NT2/D1 (cell line): ENCODE measurements around the gene TSPEAR.
"Not testable (repeated sequence)": the region's sequence is repeated elsewhere in the genome, so short reads cannot be mapped to it uniquely, and the experiment has no call there.

Source experiments
- DNase-seq: peaks from one replicate; pipeline ENCODE4 v3.0.0-alpha.2; 2011; ENCODE audit warnings: low read depth, low spot score
- H3K27me3 ChIP-seq: 2 replicates; pipeline ENCODE4 v1.6.0; 2011; ENCODE audit warnings: mild to moderate bottlenecking; ENCODE audit not compliant: insufficient read length, insufficient read depth
- H3K36me3 ChIP-seq: 2 replicates; pipeline ENCODE4 v1.6.1; 2011; ENCODE audit warnings: mild to moderate bottlenecking, low read length, mixed read lengths; ENCODE audit not compliant: insufficient read depth, insufficient read length
- H3K4me1 ChIP-seq: 2 replicates; pipeline ENCODE4 v1.5.1; 2011; ENCODE audit not compliant: insufficient read depth, insufficient read length
- H3K4me3 ChIP-seq: 2 replicates; pipeline ENCODE4 v1.5.1; 2011; ENCODE audit warnings: low read depth; ENCODE audit not compliant: insufficient read length
- H3K9ac ChIP-seq: 2 replicates; pipeline ENCODE4 v1.6.0; 2011; ENCODE audit warnings: low read depth; ENCODE audit not compliant: insufficient read length
- H3K9me3 ChIP-seq: 2 replicates; pipeline ENCODE4 v1.5.1; 2011; ENCODE audit warnings: mild to moderate bottlenecking, low read length; ENCODE audit not compliant: insufficient read depth
- SUZ12 ChIP-seq: IDR thresholded peaks from 2 replicates; pipeline ENCODE4 v1.6.1; 2011; ENCODE audit not compliant: insufficient read length, insufficient read depth; ENCODE audit errors: extremely low read depth
- YY1 ChIP-seq: IDR thresholded peaks from 2 replicates; pipeline ENCODE4 v1.6.1; 2011; ENCODE audit not compliant: insufficient read length, insufficient read depth
- ZNF274 ChIP-seq: IDR thresholded peaks from 2 replicates; pipeline ENCODE4 v1.6.1; 2011; ENCODE audit warnings: mild to moderate bottlenecking, low read depth, low read length

TSPEAR gene

GRCh38 chr21:44567481-44568171, 143.7 kb downstream of the TSPEAR start:
- Histone ChIP-seq H3K4me1 (no peaks in the 10 kb centered on the region), H3K4me3 (no peak overlapping the region), H3K27me3 (no peaks in the 10 kb centered on the region), H3K9me3 (peaks cover 23% of the 10 kb centered on the region), H3K36me3 (no peaks in the 10 kb centered on the region), H3K9ac (no peak overlapping the region)
- DNase-seq, result no peak
- TF ChIP-seq ZNF274, result no peak
- no peak for TF ChIP-seq SUZ12
- TF ChIP-seq YY1, result no peak

DNA sequence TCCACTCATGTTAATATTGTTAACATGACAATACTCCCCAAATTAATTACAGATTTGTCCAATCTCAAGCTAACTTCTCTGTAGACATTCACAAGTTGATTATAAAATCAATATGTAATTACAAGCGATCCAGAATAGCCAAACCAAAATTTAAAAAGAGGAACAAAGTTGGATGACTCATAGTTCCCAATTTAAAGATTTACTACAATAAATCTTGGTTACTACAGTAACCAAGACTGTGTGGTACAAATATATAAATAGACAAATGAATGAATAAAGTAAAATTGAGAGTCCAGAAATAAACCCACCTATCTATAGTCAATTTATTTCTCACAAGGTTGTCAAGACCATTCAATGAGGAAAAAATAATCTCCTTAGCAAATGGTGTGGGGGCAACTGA, 145.0 kb downstream of the TSPEAR start:
- no peaks in the 10 kb centered on the region for H3K27me3 ChIP-seq
- H3K9ac ChIP-seq, result no peak overlapping the region
- DNase-seq, result no peak
- TF ChIP-seq ZNF274, result no peak
- no peak for TF ChIP-seq YY1
- no peak for TF ChIP-seq SUZ12
- H3K4me1 ChIP-seq, result no peaks in the 10 kb centered on the region
- no peak overlapping the region for H3K4me3 ChIP-seq
- peaks cover 20% of the 10 kb centered on the region for H3K9me3 ChIP-seq
- H3K36me3 ChIP-seq, result no peaks in the 10 kb centered on the region

DNA sequence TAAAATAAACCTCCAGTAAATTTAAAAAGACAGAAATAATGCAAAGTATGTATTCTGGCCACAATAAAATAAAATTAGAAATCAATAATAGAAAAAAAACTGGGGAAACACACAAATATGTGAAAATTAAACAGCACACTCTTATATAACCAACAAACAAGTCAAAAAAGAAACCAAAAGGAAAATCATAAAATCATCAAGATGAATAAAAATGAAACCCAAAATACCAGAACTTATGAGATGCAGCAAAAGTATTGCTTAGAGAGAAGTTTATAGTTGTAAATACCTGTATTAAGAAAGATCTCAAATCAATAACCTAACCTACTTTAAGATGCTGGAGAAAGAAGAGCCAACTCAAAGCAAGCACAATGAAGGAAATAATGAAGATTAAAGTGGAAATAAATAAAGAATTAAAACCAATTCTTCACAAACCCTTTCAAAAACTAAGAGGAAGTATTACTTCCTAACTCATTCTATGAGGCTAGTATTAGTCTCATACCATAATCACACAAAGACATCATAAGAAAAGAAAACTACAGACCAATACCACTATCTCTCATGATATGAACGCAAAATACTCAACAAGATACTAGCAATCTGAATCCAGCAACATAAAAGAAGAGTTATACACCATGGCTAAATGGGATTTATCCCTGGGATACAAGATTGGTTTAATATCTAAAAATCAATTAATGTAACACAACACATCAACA, 146.3 kb downstream of the TSPEAR start:
- Histone ChIP-seq H3K4me3 (no peak overlapping the region), H3K4me1 (no peaks in the 10 kb centered on the region), H3K36me3 (no peaks in the 10 kb centered on the region), H3K9ac (no peak overlapping the region), H3K9me3 (peaks cover 9% of the 10 kb centered on the region; the same call in 1 of the 2 replicates), H3K27me3 (no peaks in the 10 kb centered on the region)
- TF ChIP-seq YY1, result no peak
- no peak for TF ChIP-seq ZNF274
- TF ChIP-seq SUZ12, result no peak
- DNase-seq, result no peak

DNA sequence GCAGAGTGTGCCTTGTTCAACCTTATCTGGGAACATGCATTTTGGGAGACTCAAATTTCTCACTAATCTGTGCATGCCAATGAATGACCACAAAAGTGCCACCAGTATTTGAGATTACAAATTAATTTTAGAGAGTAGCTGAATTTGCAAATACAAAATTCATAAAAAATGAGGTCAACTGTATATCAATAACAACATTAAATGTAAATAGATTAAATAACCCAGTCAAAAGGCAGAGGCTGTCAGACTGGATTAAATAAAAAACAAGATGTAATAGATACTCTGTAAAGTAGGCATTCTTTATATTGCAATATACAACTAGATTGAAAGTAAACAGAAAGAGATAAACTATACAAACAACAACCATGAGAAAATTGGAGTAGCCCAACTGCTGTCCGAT, 147.3 kb downstream of the TSPEAR start:
- TF ChIP-seq SUZ12, result no peak
- no peak for TF ChIP-seq ZNF274
- TF ChIP-seq YY1, result no peak
- Histone ChIP-seq H3K4me1 (no peaks in the 10 kb centered on the region), H3K9ac (no peak overlapping the region), H3K27me3 (no peaks in the 10 kb centered on the region), H3K9me3 (peaks cover 9% of the 10 kb centered on the region; the same call in 1 of the 2 replicates), H3K4me3 (no peak overlapping the region), H3K36me3 (no peaks in the 10 kb centered on the region)
- DNase-seq, result no peak

DNA sequence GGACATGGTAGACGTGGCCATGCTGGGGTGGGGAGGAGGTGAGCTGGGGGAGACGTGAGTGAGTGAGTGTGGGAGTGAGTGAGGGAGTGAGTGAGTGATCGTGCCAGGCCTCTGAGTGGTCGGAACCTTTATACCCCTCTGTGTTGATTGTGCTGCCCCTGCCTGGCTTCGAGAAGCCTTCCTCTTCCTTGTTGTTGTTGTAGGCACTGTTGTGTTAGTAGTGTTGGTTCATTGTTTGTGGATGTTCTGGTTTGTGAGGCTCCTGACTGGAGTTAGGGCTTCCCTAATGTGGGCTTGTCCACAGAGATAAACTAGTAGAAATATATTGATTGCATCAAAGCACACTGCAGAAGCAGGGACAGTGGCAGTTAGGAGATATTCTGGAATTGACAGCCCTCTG, 152.7 kb downstream of the TSPEAR start, which contains the start of gene KRTAP10-3:
TSS of gene KRTAP10-3 (minus strand) at position 101 of the 400 bp plus-strand sequence. CDS start at position 21, 80 bp downstream.
- no peaks in the 10 kb centered on the region for H3K36me3 ChIP-seq
- peaks cover 9% of the 10 kb centered on the region; the same call in 1 of the 2 replicates for H3K9me3 ChIP-seq
- H3K9ac ChIP-seq, result peak within 1 kb of the TSS; percentile 14
- no peak within 1 kb of the TSS for H3K4me3 ChIP-seq
- TF ChIP-seq YY1 (no peak), ZNF274 (no peak), SUZ12 (no peak)
- DNase-seq, result no peak
- no peaks in the 10 kb centered on the region for H3K27me3 ChIP-seq
- peaks cover 14% of the 10 kb centered on the region for H3K4me1 ChIP-seq

GRCh38 chr21:44558329-44558675, 153.1 kb downstream of the TSPEAR start:
- H3K4me1 ChIP-seq, result peaks cover 14% of the 10 kb centered on the region
- not testable (repeated sequence) for DNase-seq, H3K27me3 ChIP-seq, H3K36me3 ChIP-seq, H3K9me3 ChIP-seq, H3K4me3 ChIP-seq, H3K9ac ChIP-seq

DNA sequence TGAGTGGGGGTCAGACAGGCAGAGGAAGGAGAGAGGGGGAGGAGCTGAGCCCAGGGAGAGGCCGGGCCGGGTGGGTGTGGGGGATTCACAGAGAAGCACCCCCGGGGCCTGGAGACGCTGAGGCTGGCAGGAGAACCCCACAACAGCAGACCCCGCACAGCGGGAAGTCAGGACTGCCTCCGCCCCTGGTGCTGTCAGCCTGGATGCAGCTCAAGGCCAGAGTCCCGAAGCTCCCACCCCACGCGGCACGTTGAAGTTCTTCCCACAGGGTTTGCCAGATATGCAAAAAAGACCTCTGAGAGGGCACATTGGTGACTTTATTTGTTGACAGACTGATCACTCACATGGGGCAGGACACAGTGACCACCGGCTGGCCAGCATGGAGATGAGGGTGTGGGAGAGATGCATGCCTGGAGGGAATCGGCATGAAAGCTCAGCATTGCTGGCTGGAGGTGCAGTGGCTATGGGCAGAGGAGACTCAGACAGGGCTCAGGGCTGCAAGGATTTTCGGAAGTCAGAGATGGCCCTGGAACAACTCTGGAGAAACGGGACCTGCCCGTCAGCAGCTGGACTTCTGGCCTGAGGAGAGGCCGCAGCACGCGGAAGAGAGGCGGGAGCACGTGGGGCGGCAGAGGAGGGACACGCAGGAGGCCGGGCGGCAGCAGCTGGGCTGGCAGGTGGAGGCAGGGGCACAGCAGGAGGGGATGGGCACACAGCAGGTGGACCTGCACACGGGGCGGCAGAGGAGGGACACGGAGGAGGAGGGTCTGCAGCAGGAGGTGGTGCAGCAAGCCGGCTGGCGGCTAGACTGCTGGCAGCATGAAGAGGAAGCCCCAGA, 153.7 kb downstream of the TSPEAR start:
- TF ChIP-seq YY1 (no peak), SUZ12 (no peak), ZNF274 (no peak)
- DNase-seq, result no peak
- Histone ChIP-seq H3K9ac (peak overlapping the region; percentile 14), H3K36me3 (no peaks in the 10 kb centered on the region), H3K9me3 (peaks cover 3% of the 10 kb centered on the region; the same call in 1 of the 2 replicates), H3K4me1 (peaks cover 17% of the 10 kb centered on the region), H3K4me3 (no peak overlapping the region), H3K27me3 (no peaks in the 10 kb centered on the region)
